IMR-90 (cell line): ENCODE data around the gene BMPER.

Experiments used
- CEBPB ChIP-seq: IDR thresholded peaks from 2 replicates; pipeline ENCODE4 v1.6.1; 2012; ENCODE audit warnings: low read depth, low read length, improper control_type of control experiment
- CTCF ChIP-seq: conservative IDR thresholded peaks from 2 replicates; pipeline ENCODE4 v1.5.1; 2012; ENCODE audit warnings: mild to moderate bottlenecking, low read depth, low read length, improper control_type of control experiment
- ELK1 ChIP-seq: fragments of 150-350 bp; IDR thresholded peaks from 2 replicates; pipeline ENCODE4 v1.6.1; 2016; ENCODE audit warnings: low read depth, mild to moderate bottlenecking, low read length, moderate library complexity, borderline replicate concordance
- MAZ ChIP-seq: IDR thresholded peaks from 2 replicates; pipeline ENCODE4 v1.6.1; 2012; ENCODE audit warnings: low read depth, mild to moderate bottlenecking, low read length, improper control_type of control experiment, moderate library complexity, borderline replicate concordance
- MXI1 ChIP-seq: IDR thresholded peaks from 2 replicates; pipeline ENCODE4 v1.6.1; 2012; ENCODE audit warnings: low read depth, mild to moderate bottlenecking, low read length, moderate library complexity, borderline replicate concordance
- POLR2A ChIP-seq: IDR thresholded peaks from 2 replicates; pipeline ENCODE4 v1.6.1; 2012; ENCODE audit warnings: mild to moderate bottlenecking, low read depth, low read length

GRCh38 chr7:33926535-33926934, 21.2 kb downstream of the BMPER start:
- TF ChIP-seq CTCF (no peak), POLR2A (no peak), MAZ (no peak), ELK1 (no peak), CEBPB (no peak), MXI1 (no peak)
